ENCODE data around the gene HABP4.
A peak's percentile ranks its signal among the peaks of the same experiment; 100 is the strongest.

The HABP4 gene

GRCh38 chr9:96418920-96419690, 30.9 kb upstream of the HABP4 start:
- Histone ChIP-seq H3K9me3 (ENCODE audit: control insufficient read depth, insufficient read depth, low read depth, low read length) (no peaks in the 10 kb centered on the region), H3K9ac (ENCODE audit: low read length) (peak overlapping the region; percentile 98), H3K4me1 (ENCODE audit: control insufficient read depth, insufficient read depth, low read length) (peaks cover 34% of the 10 kb centered on the region), H3K27me3 (ENCODE audit: control insufficient read depth, insufficient read depth, low read length) (no peaks in the 10 kb centered on the region), H3K4me3 (ENCODE audit: low read depth, low read length) (peak overlapping the region; percentile 95), H3K36me3 (ENCODE audit: control insufficient read depth, insufficient read depth, low read length) (peaks cover 2% of the 10 kb centered on the region; the same call in 1 of the 2 replicates), H3K27ac (ENCODE audit: low read depth, low read length) (peak overlapping the region; percentile 96)

GRCh38 chr9:96419691-96419969, 30.3 kb upstream of the HABP4 start:
- no peaks in the 10 kb centered on the region for H3K27me3 ChIP-seq (ENCODE audit: control insufficient read depth, insufficient read depth, low read length)
- peaks cover 34% of the 10 kb centered on the region for H3K4me1 ChIP-seq (ENCODE audit: control insufficient read depth, insufficient read depth, low read length)
- peaks cover 2% of the 10 kb centered on the region; the same call in 1 of the 2 replicates for H3K36me3 ChIP-seq (ENCODE audit: control insufficient read depth, insufficient read depth, low read length)
- peak overlapping the region; percentile 95 for H3K4me3 ChIP-seq (ENCODE audit: low read depth, low read length)
- H3K9ac ChIP-seq (ENCODE audit: low read length) = peak overlapping the region; percentile 98
- H3K27ac ChIP-seq (ENCODE audit: low read depth, low read length) = peak overlapping the region; percentile 96; the same call in 1 of the 2 replicates
- no peaks in the 10 kb centered on the region for H3K9me3 ChIP-seq (ENCODE audit: control insufficient read depth, insufficient read depth, low read depth, low read length)

- peak overlapping the region; percentile 98 for H3K9ac ChIP-seq (ENCODE audit: low read length)
Measured at GRCh38 chr9:96420468-96421219, 29.3 kb upstream of the HABP4 start.

GRCh38 chr9:96423322-96423984, 26.5 kb upstream of the HABP4 start:
- Histone ChIP-seq H3K9me3 (ENCODE audit: control insufficient read depth, insufficient read depth, low read depth, low read length) (no peaks in the 10 kb centered on the region), H3K36me3 (ENCODE audit: control insufficient read depth, insufficient read depth, low read length) (no peaks in the 10 kb centered on the region), H3K4me1 (ENCODE audit: control insufficient read depth, insufficient read depth, low read length) (peaks cover 29% of the 10 kb centered on the region), H3K27me3 (ENCODE audit: control insufficient read depth, insufficient read depth, low read length) (no peaks in the 10 kb centered on the region), H3K27ac (ENCODE audit: low read depth, low read length) (no peak overlapping the region), H3K4me3 (ENCODE audit: low read depth, low read length) (no peak overlapping the region), H3K9ac (ENCODE audit: low read length) (no peak overlapping the region)

More at GRCh38 chr9:96420468-96421219, 29.3 kb upstream of the HABP4 start:
- Histone ChIP-seq H3K9me3 (ENCODE audit: control insufficient read depth, insufficient read depth, low read depth, low read length) (no peaks in the 10 kb centered on the region), H3K4me3 (ENCODE audit: low read depth, low read length) (peak overlapping the region; percentile 95; the same call in 1 of the 2 replicates), H3K27ac (ENCODE audit: low read depth, low read length) (peak overlapping the region; percentile 96; the same call in 1 of the 2 replicates), H3K27me3 (ENCODE audit: control insufficient read depth, insufficient read depth, low read length) (no peaks in the 10 kb centered on the region), H3K36me3 (ENCODE audit: control insufficient read depth, insufficient read depth, low read length) (peaks cover 2% of the 10 kb centered on the region; the same call in 1 of the 2 replicates), H3K4me1 (ENCODE audit: control insufficient read depth, insufficient read depth, low read length) (peaks cover 34% of the 10 kb centered on the region)

GRCh38 chr9:96423985-96424336, 26.0 kb upstream of the HABP4 start:
- H3K27ac ChIP-seq (ENCODE audit: low read depth, low read length) = no peak overlapping the region
- H3K36me3 ChIP-seq (ENCODE audit: control insufficient read depth, insufficient read depth, low read length) = no peaks in the 10 kb centered on the region
- H3K4me1 ChIP-seq (ENCODE audit: control insufficient read depth, insufficient read depth, low read length) = peaks cover 29% of the 10 kb centered on the region
- H3K9me3 ChIP-seq (ENCODE audit: control insufficient read depth, insufficient read depth, low read depth, low read length) = no peaks in the 10 kb centered on the region
- no peaks in the 10 kb centered on the region for H3K27me3 ChIP-seq (ENCODE audit: control insufficient read depth, insufficient read depth, low read length)
- no peak overlapping the region for H3K9ac ChIP-seq (ENCODE audit: low read length)
- H3K4me3 ChIP-seq (ENCODE audit: low read depth, low read length) = no peak overlapping the region

GRCh38 chr9:96425500-96426169, 24.3 kb upstream of the HABP4 start:
- H3K27ac ChIP-seq (ENCODE audit: low read depth, low read length) = no peak overlapping the region
- H3K4me3 ChIP-seq (ENCODE audit: low read depth, low read length) = no peak overlapping the region
- H3K9me3 ChIP-seq (ENCODE audit: control insufficient read depth, insufficient read depth, low read depth, low read length) = no peaks in the 10 kb centered on the region
- no peak overlapping the region for H3K9ac ChIP-seq (ENCODE audit: low read length)
- no peaks in the 10 kb centered on the region for H3K36me3 ChIP-seq (ENCODE audit: control insufficient read depth, insufficient read depth, low read length)
- H3K27me3 ChIP-seq (ENCODE audit: control insufficient read depth, insufficient read depth, low read length) = no peaks in the 10 kb centered on the region
- peaks cover 17% of the 10 kb centered on the region for H3K4me1 ChIP-seq (ENCODE audit: control insufficient read depth, insufficient read depth, low read length)

GRCh38 chr9:96429732-96430131, 20.2 kb upstream of the HABP4 start:
- H3K36me3 ChIP-seq (ENCODE audit: control insufficient read depth, insufficient read depth, low read length) = no peaks in the 10 kb centered on the region
- H3K4me1 ChIP-seq (ENCODE audit: control insufficient read depth, insufficient read depth, low read length) = no peaks in the 10 kb centered on the region
- no peak overlapping the region for H3K27ac ChIP-seq (ENCODE audit: low read depth, low read length)
- no peak overlapping the region for H3K4me3 ChIP-seq (ENCODE audit: low read depth, low read length)
- H3K27me3 ChIP-seq (ENCODE audit: control insufficient read depth, insufficient read depth, low read length) = no peaks in the 10 kb centered on the region
- no peak overlapping the region for H3K9ac ChIP-seq (ENCODE audit: low read length)
- H3K9me3 ChIP-seq (ENCODE audit: control insufficient read depth, insufficient read depth, low read depth, low read length) = no peaks in the 10 kb centered on the region

- H3K9ac ChIP-seq (ENCODE audit: low read length) = no peak overlapping the region
- H3K4me1 ChIP-seq (ENCODE audit: control insufficient read depth, insufficient read depth, low read length) = no peaks in the 10 kb centered on the region
- no peak overlapping the region for H3K4me3 ChIP-seq (ENCODE audit: low read depth, low read length)
- no peaks in the 10 kb centered on the region for H3K36me3 ChIP-seq (ENCODE audit: control insufficient read depth, insufficient read depth, low read length)
- no peaks in the 10 kb centered on the region for H3K9me3 ChIP-seq (ENCODE audit: control insufficient read depth, insufficient read depth, low read depth, low read length)
- H3K27me3 ChIP-seq (ENCODE audit: control insufficient read depth, insufficient read depth, low read length) = no peaks in the 10 kb centered on the region
- no peak overlapping the region for H3K27ac ChIP-seq (ENCODE audit: low read depth, low read length)
Measured at GRCh38 chr9:96430377-96430776, 19.6 kb upstream of the HABP4 start.

GRCh38 chr9:96435345-96435744, 14.6 kb upstream of the HABP4 start:
- no peak overlapping the region for H3K4me3 ChIP-seq (ENCODE audit: low read depth, low read length)
- no peaks in the 10 kb centered on the region for H3K27me3 ChIP-seq (ENCODE audit: control insufficient read depth, insufficient read depth, low read length)
- H3K27ac ChIP-seq (ENCODE audit: low read depth, low read length) = no peak overlapping the region
- no peaks in the 10 kb centered on the region for H3K4me1 ChIP-seq (ENCODE audit: control insufficient read depth, insufficient read depth, low read length)
- no peaks in the 10 kb centered on the region for H3K36me3 ChIP-seq (ENCODE audit: control insufficient read depth, insufficient read depth, low read length)
- H3K9ac ChIP-seq (ENCODE audit: low read length) = no peak overlapping the region
- H3K9me3 ChIP-seq (ENCODE audit: control insufficient read depth, insufficient read depth, low read depth, low read length) = no peaks in the 10 kb centered on the region

- H3K27ac ChIP-seq (ENCODE audit: low read depth, low read length) = no peak overlapping the region
- no peaks in the 10 kb centered on the region for H3K9me3 ChIP-seq (ENCODE audit: control insufficient read depth, insufficient read depth, low read depth, low read length)
- H3K9ac ChIP-seq (ENCODE audit: low read length) = no peak overlapping the region
- no peak overlapping the region for H3K4me3 ChIP-seq (ENCODE audit: low read depth, low read length)
- no peaks in the 10 kb centered on the region for H3K36me3 ChIP-seq (ENCODE audit: control insufficient read depth, insufficient read depth, low read length)
- H3K27me3 ChIP-seq (ENCODE audit: control insufficient read depth, insufficient read depth, low read length) = no peaks in the 10 kb centered on the region
- H3K4me1 ChIP-seq (ENCODE audit: control insufficient read depth, insufficient read depth, low read length) = no peaks in the 10 kb centered on the region
Measured at GRCh38 chr9:96436063-96436455, 13.9 kb upstream of the HABP4 start.

Data from HUES6 (cell line).